GM19023 (cell line): ENCODE data around the gene STX16.

Source experiments
- ATAC-seq: cut with Tn5 transposase; IDR thresholded peaks from one replicate; pipeline ENCODE4 v1.9.1; 2021; ENCODE audit warnings: mild to moderate bottlenecking, moderate library complexity; ENCODE audit not compliant: unreplicated experiment

STX16 gene

DNA sequence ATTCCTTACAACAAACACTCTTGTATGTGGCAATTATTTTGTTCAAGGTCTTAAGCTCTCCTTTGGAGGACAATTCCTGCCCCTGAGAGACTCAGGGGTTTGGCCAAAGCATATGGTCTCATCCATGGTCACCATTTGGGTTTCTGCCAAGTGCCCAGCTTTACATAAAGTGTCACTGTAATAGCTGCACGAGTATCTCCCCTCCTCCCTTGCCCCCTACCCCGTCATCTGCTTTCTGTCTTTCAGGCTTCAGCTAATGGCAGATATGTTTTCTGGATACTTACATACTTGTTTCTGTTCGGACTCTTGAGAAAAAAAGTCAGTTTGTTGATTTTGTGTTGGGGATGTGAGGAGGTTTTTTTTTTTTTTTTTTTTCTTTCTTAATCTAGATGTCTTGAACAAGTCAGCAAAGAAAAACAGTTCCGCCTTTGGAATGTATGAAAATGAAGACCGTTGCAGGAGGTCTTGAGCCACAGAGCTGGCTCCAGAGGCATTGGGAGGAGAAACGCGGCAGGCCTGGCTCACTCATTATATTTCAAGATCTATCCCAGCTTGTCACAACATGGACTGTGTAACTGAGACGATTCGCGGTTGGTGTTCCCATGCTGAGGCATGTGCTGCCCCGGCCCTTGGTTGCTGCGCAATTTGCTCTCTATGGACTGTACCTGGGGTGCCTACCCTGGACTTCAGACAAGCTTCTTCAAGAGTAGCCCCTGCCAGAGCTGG lies 32.6 kb upstream of the STX16 start:
- ATAC-seq, result no peak

DNA sequence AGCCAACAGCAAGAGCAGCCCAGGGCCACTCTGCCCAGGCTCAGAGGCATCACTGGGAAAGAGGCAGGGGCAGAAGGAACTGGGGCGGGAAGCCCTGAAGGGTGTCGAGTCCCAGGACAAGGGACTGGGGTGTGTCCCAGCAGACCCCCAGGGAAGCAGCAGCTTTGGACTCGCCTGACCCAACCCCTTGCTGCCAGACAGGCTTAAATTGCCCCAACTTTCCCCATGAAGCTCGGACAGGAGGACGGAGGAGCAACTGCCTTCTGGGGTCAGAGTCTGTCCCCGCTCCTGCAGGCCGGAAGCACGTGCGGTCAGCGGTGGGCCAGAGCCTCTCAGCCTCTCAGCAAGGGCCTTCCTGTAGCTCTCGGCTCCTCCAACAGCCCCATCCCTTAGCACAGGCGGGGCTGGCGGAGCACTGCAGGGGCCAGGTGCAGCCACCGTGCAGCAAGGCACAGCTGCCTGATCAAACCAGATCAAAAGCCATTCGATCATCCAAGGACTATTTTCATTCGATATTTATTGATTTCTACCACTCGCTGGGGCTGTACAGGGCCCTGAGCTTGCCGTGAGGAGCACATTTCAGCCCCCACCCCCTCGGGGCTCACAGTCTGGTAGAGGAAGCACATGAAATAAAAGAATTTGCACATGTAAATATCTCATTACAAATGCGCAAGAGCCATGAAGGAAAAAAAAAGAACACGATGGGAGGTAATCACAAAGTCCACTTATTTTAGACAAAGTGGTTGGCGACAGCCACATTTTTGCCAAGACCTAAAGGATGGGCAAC lies 31.8 kb upstream of the STX16 start:
- no peak for ATAC-seq

DNA sequence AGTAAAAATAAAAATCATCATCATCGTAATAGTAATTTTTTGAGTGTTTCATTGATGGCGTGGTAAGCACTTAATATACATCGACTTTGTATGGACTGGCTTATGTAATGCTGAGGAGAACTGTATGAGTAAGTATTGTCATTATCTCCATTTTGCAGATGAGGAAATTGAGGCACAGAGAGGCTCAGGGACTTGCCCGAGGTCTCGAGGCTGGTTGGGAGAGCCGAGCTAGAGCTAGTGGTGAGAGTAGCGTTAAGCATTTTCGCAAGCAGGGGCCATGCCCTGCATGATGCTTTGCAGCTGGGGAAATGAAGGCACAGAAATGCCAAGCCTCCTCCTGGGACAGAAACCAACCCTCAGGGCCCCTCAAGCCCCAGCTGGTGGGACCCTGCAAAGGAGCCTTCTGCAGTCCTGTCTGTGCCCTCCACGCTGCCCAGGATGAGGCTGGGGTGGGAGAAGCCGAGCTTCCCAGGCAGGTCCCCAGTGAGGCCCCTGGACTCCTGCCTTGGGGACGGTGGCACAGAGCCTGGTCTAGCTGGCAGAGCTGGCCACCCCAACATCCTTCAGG lies 31.1 kb upstream of the STX16 start:
- no peak for ATAC-seq

DNA sequence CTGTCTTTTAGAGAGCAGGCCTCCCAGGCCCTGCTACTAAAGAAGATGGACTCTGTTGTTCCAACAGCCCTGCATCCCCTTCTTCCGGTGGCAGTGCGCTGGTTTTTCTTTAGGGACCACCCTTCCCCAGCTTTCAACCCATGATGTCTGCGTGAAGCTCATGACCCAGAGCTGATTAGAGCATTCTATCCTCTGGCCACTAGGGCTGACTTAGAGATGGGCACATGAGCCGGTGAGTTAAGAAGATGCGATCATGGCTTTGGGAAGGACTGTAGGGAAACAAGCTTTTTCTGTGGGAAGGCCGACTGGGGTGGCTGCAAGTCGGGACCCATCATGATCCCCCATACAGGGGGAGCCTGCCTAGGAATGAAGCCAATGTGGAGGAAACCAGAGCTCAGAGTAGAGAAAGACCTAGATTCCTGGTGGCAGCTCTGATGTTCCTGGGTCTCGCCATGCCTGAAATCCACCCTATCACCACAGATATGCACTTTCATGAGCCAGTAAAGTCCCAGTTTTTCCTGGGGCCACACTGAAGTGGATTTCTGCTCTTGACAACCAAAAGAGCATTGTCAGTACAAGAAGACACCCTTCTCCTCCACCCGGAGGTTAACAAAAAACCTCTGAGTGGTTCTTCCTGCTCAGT lies 29.1 kb upstream of the STX16 start:
- no peak for ATAC-seq

DNA sequence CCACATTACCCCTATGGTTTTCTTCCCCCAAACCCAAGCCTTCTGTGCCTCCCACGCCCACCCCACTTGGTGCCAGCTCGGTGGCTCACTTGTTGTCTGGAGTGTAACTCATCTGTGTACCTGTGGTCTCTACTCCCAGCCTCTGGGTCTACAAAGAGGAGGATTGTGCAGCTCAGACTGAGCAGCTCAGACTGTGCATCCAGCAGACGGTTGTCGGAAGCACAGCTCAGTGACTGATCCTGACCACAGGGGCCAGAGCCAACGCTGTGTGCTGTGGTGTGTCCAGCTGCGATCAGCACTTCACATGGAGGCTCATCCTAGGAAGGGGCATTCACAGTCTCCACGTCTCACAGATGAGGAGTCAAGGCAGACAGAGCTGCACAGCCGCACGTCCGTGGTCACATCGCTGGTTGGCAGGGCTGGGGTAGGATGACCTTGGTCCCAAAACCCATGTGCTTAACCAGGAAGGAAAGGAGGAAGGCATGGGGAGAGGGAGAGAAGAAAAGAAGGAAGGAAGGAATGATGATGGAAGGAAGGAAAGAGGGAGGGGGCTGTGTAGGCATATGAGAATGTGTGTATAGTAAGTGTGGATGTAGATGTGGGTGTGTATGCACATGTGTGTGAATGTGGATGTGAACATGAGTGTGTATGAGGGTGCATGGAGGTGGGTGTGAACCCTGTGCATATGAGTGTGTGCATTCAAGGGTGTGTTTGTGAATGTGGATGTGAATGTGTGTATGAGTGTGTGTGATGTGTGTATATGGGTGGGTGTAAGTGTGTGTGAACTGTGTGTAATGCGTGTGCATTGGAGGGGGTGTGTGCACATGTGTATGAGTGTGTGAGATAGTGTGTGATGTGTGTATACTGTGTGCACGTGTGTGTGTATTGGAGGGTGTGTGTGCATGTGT lies 28.2 kb upstream of the STX16 start:
- no peak for ATAC-seq

DNA sequence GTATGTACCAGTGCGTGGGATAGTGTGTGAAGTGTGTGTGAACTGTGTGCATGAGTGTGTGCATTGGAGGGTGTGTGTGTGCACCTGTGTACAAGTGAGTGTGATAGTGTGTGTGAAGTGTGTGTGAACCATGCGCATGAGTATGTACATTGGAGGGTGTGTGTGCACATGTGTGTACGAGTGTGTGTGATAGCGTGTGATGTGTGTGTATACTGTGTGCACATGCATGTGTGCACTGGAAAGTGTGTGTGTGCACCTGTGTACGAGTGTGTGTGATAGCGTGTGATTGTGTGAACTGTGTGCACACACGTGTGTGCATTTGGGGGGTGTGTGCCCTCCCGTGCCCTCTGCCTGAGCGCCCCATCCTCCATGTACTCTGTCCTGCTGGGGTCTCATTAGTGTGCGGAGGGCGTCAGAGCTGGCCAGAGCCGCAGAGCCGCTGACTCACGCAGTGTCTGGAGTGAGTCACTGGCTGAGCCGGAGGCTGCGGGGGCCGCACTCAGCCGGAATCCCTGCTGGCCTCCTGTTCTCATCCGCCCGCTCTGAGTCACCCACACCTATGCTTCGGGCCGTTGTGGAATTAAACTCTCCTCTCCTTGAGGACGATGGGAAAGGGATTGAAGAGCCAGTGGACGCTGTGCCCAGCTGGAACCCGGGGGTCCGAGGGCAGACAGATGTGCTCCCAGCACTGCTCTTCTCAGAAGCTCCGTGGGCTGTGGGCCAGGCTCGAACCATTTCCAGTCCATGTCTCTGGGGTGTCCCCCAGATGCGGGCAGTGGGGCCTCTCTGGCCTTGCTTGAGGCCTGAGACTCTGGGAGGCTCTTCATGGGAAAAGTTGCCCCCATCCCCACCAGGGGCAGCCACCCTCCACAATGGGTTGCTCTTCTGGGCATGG lies 27.3 kb upstream of the STX16 start:
- ATAC-seq, result no peak

DNA sequence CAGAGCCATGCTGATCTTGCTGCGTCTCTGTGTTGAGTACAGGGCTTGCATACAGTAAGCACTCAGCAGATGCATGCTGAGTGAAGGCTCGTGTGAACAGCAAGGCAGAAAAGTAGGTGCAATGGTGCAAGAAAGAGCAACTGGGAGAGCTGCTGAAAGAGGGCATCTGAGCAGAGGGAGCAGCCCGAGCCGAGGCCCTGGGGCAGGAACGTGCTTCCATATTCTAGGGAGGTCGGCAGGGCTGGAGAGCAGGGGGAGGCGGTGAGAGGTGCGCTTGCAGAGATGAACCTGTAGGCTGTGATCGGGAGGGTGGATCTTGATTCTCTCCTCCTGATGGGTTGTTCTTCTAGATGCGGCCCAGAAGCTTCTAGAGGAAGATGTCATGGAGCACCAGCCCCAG lies 26.4 kb upstream of the STX16 start:
- ATAC-seq, result no peak

DNA sequence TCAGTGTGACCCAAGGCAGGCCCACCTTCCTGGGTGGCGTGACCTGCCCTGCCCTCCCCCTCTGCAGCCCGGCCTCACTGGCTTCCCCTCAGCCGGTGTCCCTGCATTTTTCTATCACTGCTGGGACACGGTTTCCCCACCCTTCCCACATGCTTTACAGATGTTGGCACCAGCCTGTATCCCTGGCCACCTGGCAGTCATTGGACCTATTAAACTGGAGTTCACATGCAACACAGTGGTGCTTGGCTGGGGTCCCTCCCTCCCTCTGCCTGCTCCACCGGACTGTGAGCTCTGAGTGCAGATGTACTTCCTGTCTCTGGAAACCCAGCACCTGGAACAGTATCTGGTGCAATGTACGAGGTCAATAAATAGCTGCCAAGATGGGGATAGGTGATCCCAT lies 25.5 kb upstream of the STX16 start:
- ATAC-seq, result no peak

DNA sequence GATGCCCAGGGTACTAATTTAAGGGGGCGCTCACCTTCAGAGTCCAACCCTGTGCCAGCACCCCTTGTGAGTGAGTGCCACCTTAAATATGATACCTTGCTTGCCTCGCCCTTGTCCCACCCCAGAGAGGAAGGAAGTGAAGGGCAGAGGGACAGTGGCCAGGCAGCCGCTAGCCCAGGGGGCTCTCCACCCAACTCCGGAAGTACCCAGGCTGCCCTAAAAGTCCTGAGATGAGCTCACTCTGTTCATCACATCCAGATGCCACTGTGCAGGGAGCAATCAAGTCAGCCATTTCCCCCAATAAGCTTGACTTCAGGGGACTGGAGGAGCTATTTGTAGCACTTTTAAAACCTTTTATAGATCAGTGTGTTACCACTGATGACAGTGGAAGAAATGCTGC lies 25.0 kb upstream of the STX16 start:
- no peak for ATAC-seq

DNA sequence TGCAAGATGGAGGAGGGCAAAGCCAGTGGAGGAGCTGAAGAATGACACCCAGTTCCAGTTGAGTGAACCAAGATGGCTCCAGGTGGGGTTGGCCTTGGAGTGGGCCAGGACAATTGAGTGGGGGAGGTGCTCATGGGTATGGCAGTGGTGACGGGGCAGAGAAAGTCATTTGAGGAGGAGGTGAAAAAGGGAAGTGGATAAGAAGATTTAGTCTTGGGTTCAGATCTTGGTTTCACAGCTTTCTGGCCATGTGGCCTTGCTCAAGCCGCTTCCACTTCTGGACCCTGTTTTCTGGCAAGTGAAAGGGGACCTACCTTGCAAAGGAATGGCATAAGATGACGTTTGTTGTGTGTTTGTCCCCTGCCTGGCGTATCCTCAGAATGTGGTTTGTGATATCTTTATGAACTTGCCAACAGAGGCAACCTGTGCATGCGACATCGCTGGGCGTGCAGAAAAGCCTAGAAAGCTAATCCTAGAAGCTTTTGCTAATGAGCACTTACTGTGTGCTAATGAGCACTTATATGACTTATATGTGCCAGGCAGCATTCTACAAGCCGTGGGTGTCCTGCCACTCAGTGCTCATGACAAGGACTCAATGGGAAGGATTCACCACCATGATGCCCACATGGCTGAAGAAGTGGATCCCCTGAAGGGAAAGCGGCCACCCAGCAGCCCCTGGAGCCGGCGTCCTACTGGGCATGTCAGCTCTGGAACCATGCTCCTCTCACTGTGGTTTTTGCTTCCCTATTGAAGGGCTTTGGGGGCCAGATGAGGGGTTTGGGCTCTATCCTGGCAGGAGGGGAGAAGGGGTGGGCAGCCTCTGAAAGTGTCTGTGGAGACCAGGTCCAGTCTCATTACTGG lies 23.6 kb upstream of the STX16 start:
- ATAC-seq, result no peak

DNA sequence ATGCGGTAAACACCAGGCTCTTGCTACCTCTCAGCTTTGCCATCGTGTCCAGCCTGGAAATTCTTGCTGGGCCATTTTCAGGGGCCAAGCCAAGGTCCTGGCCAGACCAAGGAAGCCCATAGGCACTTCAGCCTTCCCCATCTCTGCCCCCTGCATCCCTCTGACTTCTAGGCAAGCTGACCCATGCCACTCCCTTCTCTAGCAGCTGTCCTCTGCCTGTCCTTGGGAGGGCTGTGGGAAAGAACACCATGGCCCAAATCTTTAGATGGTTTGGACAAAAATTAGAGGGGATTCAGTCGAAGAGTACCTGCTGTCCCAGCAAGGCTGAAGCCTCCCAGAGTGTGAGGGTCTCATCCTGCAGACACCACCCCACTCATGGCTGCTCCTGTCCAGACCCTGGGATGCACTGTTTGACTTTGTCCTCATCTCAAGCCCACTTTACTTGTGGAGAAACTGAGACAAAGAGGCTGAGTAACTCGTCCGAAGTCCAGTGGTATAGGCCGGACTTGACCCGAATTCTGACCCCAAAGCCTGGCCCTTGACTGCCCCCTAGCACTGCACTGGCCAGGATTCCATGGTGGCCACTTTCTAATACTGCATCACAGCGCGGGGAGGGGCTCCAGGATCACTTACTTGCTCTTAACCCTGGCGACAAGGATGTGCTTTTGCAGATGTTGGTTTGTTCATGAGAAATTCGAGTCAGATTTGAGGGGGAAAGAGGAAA lies 22.4 kb upstream of the STX16 start:
- ATAC-seq, result no peak

DNA sequence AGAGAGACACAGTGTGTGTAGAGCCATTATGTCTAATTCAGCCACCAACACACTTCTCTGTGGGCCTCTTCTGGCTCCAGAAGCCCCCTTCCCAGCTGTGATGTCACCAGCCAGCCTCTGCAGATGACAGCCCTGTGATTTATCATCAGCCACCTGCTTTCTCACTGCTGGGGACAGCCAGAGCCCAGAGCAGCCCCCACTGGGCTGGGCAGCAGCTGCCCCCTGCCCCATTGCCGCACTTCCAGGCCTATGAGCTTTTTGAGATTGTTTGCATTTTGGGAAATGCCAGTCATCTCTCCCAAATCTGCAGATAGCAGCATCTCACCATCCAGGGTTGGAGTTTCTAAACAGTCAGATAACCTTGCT lies 21.9 kb upstream of the STX16 start:
- no peak for ATAC-seq

DNA sequence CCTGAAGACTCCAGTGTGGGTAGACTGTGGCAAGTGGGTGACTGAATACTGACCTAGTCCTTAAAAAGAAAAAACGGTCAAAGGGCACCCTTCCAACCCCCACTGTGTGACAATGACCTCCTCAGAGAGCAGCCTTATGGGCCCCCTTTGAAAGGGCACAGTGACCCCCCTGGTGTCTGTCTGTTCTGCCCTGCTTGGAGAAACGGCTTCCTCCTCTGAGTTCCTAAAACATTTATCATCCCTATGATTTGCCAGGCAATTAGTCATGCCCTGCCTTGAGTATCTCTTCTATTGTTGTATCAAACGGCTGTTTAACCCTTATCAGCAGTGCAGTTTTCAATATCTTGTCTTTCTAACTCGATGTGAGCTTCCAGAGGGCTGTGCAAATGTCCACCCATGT lies 21.0 kb upstream of the STX16 start:
- no peak for ATAC-seq

DNA sequence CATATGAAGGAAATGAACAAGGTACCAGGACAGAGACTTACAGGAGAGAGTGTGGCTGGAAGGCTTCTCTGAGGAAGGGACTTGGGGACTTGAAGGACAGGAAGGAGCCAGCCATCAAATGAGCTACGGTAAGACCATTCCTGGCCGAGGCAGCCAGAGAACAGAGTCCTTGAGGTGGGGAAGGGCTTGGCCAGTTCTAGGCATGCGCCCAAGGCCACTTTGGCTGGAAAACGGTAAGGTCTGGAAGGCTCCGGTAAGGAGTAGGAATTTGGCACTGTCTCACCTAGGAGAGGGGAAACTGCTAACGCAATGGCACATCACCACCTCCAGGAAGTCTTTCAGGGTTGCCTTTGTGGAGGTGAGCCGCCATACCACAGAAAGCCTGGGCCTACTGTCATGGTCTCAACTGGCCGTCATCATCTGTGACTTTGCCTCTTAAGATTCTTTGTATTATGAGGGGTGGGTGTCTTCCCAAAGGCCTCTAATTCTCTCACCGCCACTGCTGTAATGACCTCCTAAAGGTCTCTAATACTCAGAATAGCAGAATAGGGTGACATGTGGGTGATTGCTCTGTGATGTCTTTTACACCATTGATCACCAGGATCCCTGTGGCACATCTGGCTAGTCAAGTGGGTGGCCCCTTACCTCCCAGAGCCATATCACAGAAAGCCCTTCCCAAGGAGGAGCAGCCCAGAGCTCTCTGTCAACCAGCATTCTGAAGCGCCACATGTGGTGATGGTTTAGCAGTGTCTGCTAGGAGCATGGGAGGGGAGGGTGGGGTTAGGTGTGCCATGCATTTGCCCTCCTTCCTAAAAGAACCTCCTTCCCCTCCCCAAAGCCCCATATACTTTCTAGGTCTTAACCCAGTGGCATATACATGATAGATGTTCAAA lies 17.7 kb upstream of the STX16 start:
- ATAC-seq, result no peak

DNA sequence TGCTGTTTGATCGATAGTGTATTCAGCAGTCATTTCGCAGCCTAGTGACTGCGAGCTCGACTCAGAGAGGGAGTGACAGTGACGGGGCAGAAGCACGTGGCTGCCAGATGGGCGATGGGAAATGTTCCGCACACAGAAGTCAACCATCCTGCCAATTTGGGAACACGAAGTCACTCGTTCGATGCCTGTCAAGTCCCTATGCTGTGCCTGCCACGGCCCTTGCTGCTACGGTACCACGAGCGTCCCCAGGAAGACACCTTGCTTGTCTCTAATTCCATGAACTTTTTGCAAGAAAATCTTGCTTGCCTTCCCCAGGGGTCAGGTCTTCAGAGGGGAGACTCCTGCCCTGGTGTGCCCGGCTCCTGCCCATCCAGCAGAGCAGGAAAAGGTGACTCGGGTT lies 17.0 kb upstream of the STX16 start:
- ATAC-seq, result no peak

DNA sequence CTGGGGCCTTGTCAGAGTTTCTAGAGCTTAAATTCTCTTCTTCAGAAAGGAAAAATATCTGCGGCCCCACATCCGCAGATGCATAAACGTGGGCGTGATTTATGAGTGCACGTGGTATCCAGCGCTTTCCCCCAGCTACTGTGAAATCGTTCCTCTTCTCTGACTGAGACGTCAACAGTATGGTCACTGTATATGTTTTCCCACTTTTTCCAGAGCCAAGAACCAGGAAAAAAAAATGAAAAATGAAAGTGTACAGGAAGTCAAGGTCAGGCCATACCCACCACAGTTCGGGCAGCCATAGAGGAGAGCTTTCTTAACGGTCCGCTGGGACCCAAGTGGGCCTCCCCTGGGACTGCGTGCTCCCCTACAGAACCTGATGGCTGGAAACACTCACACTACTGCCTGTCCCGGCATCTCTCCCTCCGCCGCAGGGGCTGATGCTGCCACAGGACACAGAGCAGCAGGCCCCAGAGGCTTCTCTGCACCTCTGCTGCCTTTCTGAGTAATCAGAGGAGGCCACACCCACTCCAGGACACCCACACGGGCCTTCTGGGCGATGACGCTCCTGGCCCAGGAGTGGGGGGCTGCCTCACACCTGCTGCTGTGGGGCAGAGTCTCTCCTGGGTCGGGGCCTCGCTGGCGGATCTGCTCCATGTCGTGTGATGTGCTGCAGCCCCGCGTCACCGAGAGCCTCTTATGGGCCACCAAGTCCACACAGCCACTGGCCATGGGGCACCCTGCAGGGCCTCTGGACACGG lies 16.4 kb upstream of the STX16 start:
- peak; percentile 46 for ATAC-seq

DNA sequence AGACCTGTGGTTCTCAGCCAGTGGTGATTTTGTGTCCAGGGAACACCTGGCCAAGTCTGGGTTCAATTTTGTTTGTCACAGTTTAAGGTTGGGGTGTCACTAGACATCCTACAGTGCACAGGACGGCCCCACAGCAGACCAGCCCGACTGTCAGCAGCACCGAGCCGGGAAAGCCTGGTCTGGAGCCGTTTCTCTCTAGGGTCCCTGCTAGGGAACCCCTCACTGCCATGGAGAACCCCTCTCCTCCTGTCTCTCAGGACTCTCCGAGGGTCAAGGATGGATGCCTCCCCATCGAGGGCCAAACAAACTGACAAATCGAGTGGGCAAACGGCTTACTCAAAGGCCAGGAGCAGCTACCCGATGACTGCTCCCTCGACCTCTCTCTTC lies 15.8 kb upstream of the STX16 start:
- no peak for ATAC-seq
